ENCODE data around the gene MYOM1. TPM values are rescaled to one million over a fixed set of nuclear protein-coding genes. Genes with fewer than 3 reads are reported as not detected.

MYOM1 gene
- total RNA-seq, 1 experiment from 2014 or later = 0.92 TPM

GRCh38 chr18:3040173-3040572 lies 179.6 kb downstream of the MYOM1 start:
- CTCF ChIA-PET = interaction anchor here (0.7 kb wide), 1 partner anchor 23 kb away, joined by 6 read pairs; no protein-coding TSS in a partner anchor
- H3K27ac ChIP-seq (ENCODE audit: low read length) = no peak overlapping the region
- H3K4me3 ChIP-seq (ENCODE audit: low read depth in 2 of 2, low read length in 2 of 2) = no peak overlapping the region
- peaks cover 5% of the 10 kb centered on the region; the same call in 1 of the 2 replicates for H3K4me1 ChIP-seq (ENCODE audit: control insufficient read depth, insufficient read depth, low read length)
- intact Hi-C loops (cut with micrococcal nuclease; ENCODE audit: unreplicated experiment) (loop anchor here (10.0 kb wide), 1 partner anchor 175 kb away; the partner anchor contains the start of gene MYOM1), in situ Hi-C loops (cut with HindIII; ENCODE audit: low pct_unique_long_range_greater_than_20kb, low sequenced_read_pairs) (no loop called here)
- POLR2A ChIA-PET = no interaction called here
- no peaks in the 10 kb centered on the region for H3K36me3 ChIP-seq (ENCODE audit: control insufficient read depth, insufficient read depth, low read length)
- BruUV-seq (replicated peaks) = no TSS peak
- TF ChIP-seq SIN3A (IDR thresholded peaks at IDR 0.05; ENCODE audit: borderline replicate concordance, insufficient read depth, low read depth, low read length) (no peak), POLR2AphosphoS5 (IDR thresholded peaks at IDR 0.05; ENCODE audit: low read depth, low read length) (no peak), CTCF (IDR thresholded peaks at IDR 0.05) (no peak), TCF7L2 (IDR thresholded peaks at IDR 0.05; ENCODE audit: low read depth, low read length) (no peak), REST (IDR thresholded peaks at IDR 0.05; ENCODE audit: insufficient read depth in 1 of 2, low read depth in 2 of 2, low read length in 1 of 2) (no peak)
- DNase-seq (ENCODE audit: low read depth, low spot score) = no peak
- ATAC-seq = no peak
- no peaks in the 10 kb centered on the region for H3K27me3 ChIP-seq (ENCODE audit: control insufficient read depth, insufficient read depth, low read length)
- H3K9me3 ChIP-seq (ENCODE audit: control insufficient read depth, insufficient read depth, low read depth, low read length) = no peaks in the 10 kb centered on the region

- Histone ChIP-seq H3K27me3 (ENCODE audit: control insufficient read depth, insufficient read depth, low read length) (no peaks in the 10 kb centered on the region), H3K36me3 (ENCODE audit: control insufficient read depth, insufficient read depth, low read length) (no peaks in the 10 kb centered on the region), H3K4me1 (ENCODE audit: control insufficient read depth, insufficient read depth, low read length) (peaks cover 5% of the 10 kb centered on the region; the same call in 1 of the 2 replicates), H3K27ac (ENCODE audit: low read length) (peak overlapping the region; percentile 52; the same call in 1 of the 2 replicates), H3K4me3 (ENCODE audit: low read depth in 2 of 2, low read length in 2 of 2) (no peak overlapping the region), H3K9me3 (ENCODE audit: control insufficient read depth, insufficient read depth, low read depth, low read length) (no peaks in the 10 kb centered on the region)
- in situ Hi-C loops (cut with HindIII; ENCODE audit: low pct_unique_long_range_greater_than_20kb, low sequenced_read_pairs) (no loop called here), intact Hi-C loops (cut with micrococcal nuclease; ENCODE audit: unreplicated experiment) (no loop called here)
- ATAC-seq (peak; percentile 91), DNase-seq (ENCODE audit: low read depth, low spot score) (peak; percentile 88)
- no TSS peak for BruUV-seq (replicated peaks)
- POLR2A ChIA-PET = no interaction called here
- TF ChIP-seq CTCF (IDR thresholded peaks at IDR 0.05) (no peak), TCF7L2 (IDR thresholded peaks at IDR 0.05; ENCODE audit: low read depth, low read length) (no peak), POLR2AphosphoS5 (IDR thresholded peaks at IDR 0.05; ENCODE audit: low read depth, low read length) (no peak), REST (IDR thresholded peaks at IDR 0.05; ENCODE audit: insufficient read depth in 1 of 2, low read depth in 2 of 2, low read length in 1 of 2) (no peak), SIN3A (IDR thresholded peaks at IDR 0.05; ENCODE audit: borderline replicate concordance, insufficient read depth, low read depth, low read length) (no peak)
- CTCF ChIA-PET = interaction anchor here (0.6 kb wide), 1 partner anchor 192 kb away, joined by 5 read pairs; no protein-coding TSS in a partner anchor
Measured at GRCh38 chr18:3037423-3037915, 182.3 kb downstream of the MYOM1 start.
